HepG2 (cell line): ENCODE measurements around the gene STAT1. TPM values are rescaled to one million over a fixed set of nuclear protein-coding genes. Genes with fewer than 3 reads are reported as not detected.

ENCODE experiments used
- ATAC-seq: fragments of 200-7000 bp; cut with Tn5 transposase; 3 replicates; pipeline ENCODE4 v1.9.1; 2020; ENCODE audit warnings: mild to moderate bottlenecking, moderate library complexity
- BruUV-seq: library from RNA; stranded (reverse); fragments of 400-500 nt; replicated peaks from 2 replicates; lab custom pipeline; 2021; lab: Mats Ljungman, UMichigan
- CTCF ChIA-PET: fragments of 300-600 bp; formaldehyde crosslinking; extraction: SDS; loops from one replicate; lab custom pipeline; 2021; ENCODE audit warnings: low total read pairs, inconsistent platforms, low intra/inter-chr PET ratio; lab: Yijun Ruan, JAX
- POLR2A ChIA-PET: fragments of 350-600 bp; sonication (Branson Sonifier 250); formaldehyde crosslinking; loops from one replicate; lab custom pipeline; 2020; ENCODE audit warnings: antibody characterized with exemption, inconsistent platforms; lab: Yijun Ruan, JAX
- DNase-seq: peaks from one replicate; pipeline ENCODE4 v3.0.0-alpha.2; 2015; ENCODE audit warnings: low spot score
- FAIRE-seq: peaks from 3 replicates; lab custom pipeline; 2011; peaks lifted over from hg19 to GRCh38; lab: Jason Lieb, UNC
- H2AFZ ChIP-seq: one replicate; pipeline ENCODE4 v1.6.1; 2011; ENCODE audit warnings: low read length, inconsistent platforms
- H3K27ac ChIP-seq: fragments of 300-600 bp; 3 replicates; pipeline ENCODE4 v1.8.0; 2011; ENCODE audit warnings: mixed run types, mild to moderate bottlenecking, mixed read lengths, low read length, inconsistent platforms; ENCODE audit not compliant: insufficient read depth; ENCODE audit errors: extremely low read length
- H3K27me3 ChIP-seq, 2 experiments: fragments of 200-600 bp in 1 of 2; 2 replicates in 1 of 2; 3 replicates in 1 of 2; pipeline versions ENCODE4 v1.6.0 to v1.8.0; 2011; ENCODE audit warnings: low read length in 2 of 2, mild to moderate bottlenecking in 2 of 2, moderate library complexity in 2 of 2, inconsistent platforms in 1 of 2; ENCODE audit not compliant: insufficient read depth in 2 of 2, control insufficient read depth in 1 of 2
- H3K36me3 ChIP-seq, 2 experiments: fragments of 200-600 bp in 1 of 2; replicated peaks in 1 of 2; 2 replicates in 1 of 2; 3 replicates in 1 of 2; pipeline versions ENCODE4 v1.5.1 to v1.8.0; 2011; ENCODE audit warnings: low read length in 2 of 2, inconsistent platforms in 1 of 2; ENCODE audit not compliant: insufficient read depth in 2 of 2, control insufficient read depth in 1 of 2
- H3K4me1 ChIP-seq: 2 replicates; pipeline ENCODE4 v1.5.1; 2012; ENCODE audit warnings: low read length, inconsistent platforms; ENCODE audit not compliant: insufficient read depth
- H3K4me2 ChIP-seq: 2 replicates; pipeline ENCODE4 v1.6.0; 2011; ENCODE audit warnings: low read depth, low read length, inconsistent platforms
- H3K4me3 ChIP-seq, 3 experiments: fragments of 200-600 bp in 1 of 3; sonication (generic), shearing (Covaris generic) in 1 of 3; replicated peaks in 1 of 3; 2 replicates each; pipeline ENCODE4 v1.5.1; 2011 to 2016; ENCODE audit warnings: low read length in 3 of 3, inconsistent platforms in 2 of 3, low read depth in 2 of 3, mild to moderate bottlenecking in 2 of 3, control low read depth in 1 of 3, mixed read lengths in 1 of 3; ENCODE audit not compliant: insufficient read depth in 1 of 3
- H3K79me2 ChIP-seq: one replicate; pipeline ENCODE4 v1.6.1; 2011; ENCODE audit warnings: low read length, inconsistent platforms; ENCODE audit not compliant: insufficient read depth
- H3K9ac ChIP-seq: 2 replicates; pipeline ENCODE4 v1.6.0; 2011; ENCODE audit warnings: mild to moderate bottlenecking, low read depth, low read length, inconsistent platforms; ENCODE audit not compliant: insufficient read depth
- H3K9me3 ChIP-seq: 2 replicates; pipeline ENCODE4 v1.5.1; 2012; ENCODE audit warnings: mild to moderate bottlenecking, low read length
- H4K20me1 ChIP-seq: 2 replicates; pipeline ENCODE4 v1.6.0; 2011; ENCODE audit warnings: inconsistent platforms, mild to moderate bottlenecking, low read length, moderate library complexity; ENCODE audit not compliant: insufficient read depth
- ARID2 ChIP-seq: sonication (generic); formaldehyde crosslinking; IDR thresholded peaks from 2 replicates; pipeline ENCODE4 v1.8.1; 2022; ENCODE audit warnings: mild to moderate bottlenecking, missing genetic modification reagents, borderline replicate concordance
- CBX2 ChIP-seq, 2 experiments: fragments of 200-600 bp in 1 of 2; sonication (generic); formaldehyde crosslinking in 1 of 2; IDR thresholded peaks; 2 replicates each; pipeline versions ENCODE4 v1.7.0 to v1.8.1; 2018 to 2022; ENCODE audit warnings: low read depth in 2 of 2, low read length in 1 of 2, mild to moderate bottlenecking in 1 of 2, missing genetic modification reagents in 1 of 2
- CHCHD3 ChIP-seq: sonication (generic); formaldehyde crosslinking; IDR thresholded peaks from 2 replicates; pipeline ENCODE4 v1.8.0; 2022; ENCODE audit warnings: mild to moderate bottlenecking, missing genetic modification reagents, moderate library complexity
- DBP ChIP-seq: sonication (generic); formaldehyde crosslinking; IDR thresholded peaks from 2 replicates; pipeline ENCODE4 v1.4.0; 2020; ENCODE audit warnings: missing genetic modification reagents; ENCODE audit errors: not compliant biosample characterization
- ELF3 ChIP-seq: IDR thresholded peaks from 2 replicates; pipeline ENCODE4 v1.6.1; 2016; ENCODE audit warnings: missing genetic modification reagents, missing compliant biosample characterization
- FLYWCH1 ChIP-seq: sonication (generic); formaldehyde crosslinking; IDR thresholded peaks from 2 replicates; pipeline ENCODE4 v1.8.1; 2023; ENCODE audit warnings: mild to moderate bottlenecking, missing genetic modification reagents
- FOXK1 ChIP-seq: sonication (generic); formaldehyde crosslinking; IDR thresholded peaks from 2 replicates; pipeline ENCODE4 v1.4.0; 2020; ENCODE audit warnings: low read depth, missing genetic modification reagents, borderline replicate concordance
- ISX ChIP-seq: sonication (generic); formaldehyde crosslinking; conservative IDR thresholded peaks from 2 replicates; pipeline ENCODE4 v1.5.0; 2020; ENCODE audit warnings: missing genetic modification reagents
- JUNB ChIP-seq: sonication (generic); formaldehyde crosslinking; IDR thresholded peaks from 2 replicates; pipeline ENCODE4 v1.8.0; 2022; ENCODE audit warnings: missing genetic modification reagents, mild to moderate bottlenecking, borderline replicate concordance
- NR2F2 ChIP-seq: IDR thresholded peaks from 2 replicates; pipeline ENCODE4 v1.6.1; 2012; ENCODE audit warnings: low read depth, inconsistent platforms, borderline replicate concordance
- SMAD9 ChIP-seq: sonication (generic); formaldehyde crosslinking; IDR thresholded peaks from 2 replicates; pipeline ENCODE4 v1.5.1; 2020; ENCODE audit warnings: mild to moderate bottlenecking, missing genetic modification reagents
- SRSF1 ChIP-seq: fragments of 200-400 bp; formaldehyde crosslinking; optimal IDR thresholded peaks from 2 replicates; pipeline ENCODE3; 2017; ENCODE audit warnings: mild to moderate bottlenecking, low read depth, low read length, moderate library complexity
- STAG1 ChIP-seq: sonication (generic); formaldehyde crosslinking; IDR thresholded peaks from 2 replicates; pipeline ENCODE4 v1.4.0; 2020; ENCODE audit warnings: missing genetic modification reagents
- ZNF296 ChIP-seq: sonication (generic); formaldehyde crosslinking; conservative IDR thresholded peaks from 2 replicates; pipeline ENCODE4 v1.5.0; 2020; ENCODE audit warnings: mild to moderate bottlenecking, missing genetic modification reagents
- ZNF7 ChIP-seq: IDR thresholded peaks from 2 replicates; pipeline ENCODE4 v1.6.1; 2016; ENCODE audit warnings: missing biosample characterization, missing genetic modification reagents
- WGBS: methylation state at CpG from one replicate; pipeline ENCODE4 v1.1.6; 2017; ENCODE audit warnings: low lambda C conversion rate; 5-methylcytosine and 5-hydroxymethylcytosine counted together
- in situ Hi-C: cut with HindIII; loops from 2 replicates; pipeline ENCODE4 v1.10.0; 2017; ENCODE audit warnings: low pct_unique_long_range_greater_than_20kb; ENCODE audit not compliant: extremely low pct_ligation_motif_present
- intact Hi-C: fragments of 100-400 bp; cut with micrococcal nuclease; formaldehyde crosslinking; loops from one replicate; pipeline ENCODE4 v1.10.0; 2022; ENCODE audit not compliant: unreplicated experiment
- polyA plus RNA-seq, 8 experiments: library from polyadenylated mRNA; depleted of rRNA in 3 of 8; stranded (reverse) in 7 of 8; unstranded in 1 of 8; fragments of >200 nt; fragmentation: Illumina TruSeq in 4 of 8; extraction: Trizol in 4 of 8; gene quantifications; 2 replicates each; pipeline versions ENCODE4 v1.2.1 to v1.2.3, GENCODE V29; 2011 to 2016; ENCODE audit warnings: low read depth in 4 of 8, missing spikeins in 1 of 8, mixed read lengths in 1 of 8; ENCODE audit not compliant: insufficient read depth in 1 of 8
- total RNA-seq, 5 experiments: library from RNA; depleted of rRNA; stranded (reverse); fragments of >200 nt; fragmentation: Illumina TruSeq; extraction: Trizol; gene quantifications; 2 replicates each; pipeline ENCODE4 v1.2.3, GENCODE V29; 2016; ENCODE audit warnings: low read depth in 1 of 5
- TF ChIP-seq, protein P1 (sequence below): sonication (generic); formaldehyde crosslinking; IDR thresholded peaks from 2 replicates; pipeline ENCODE4 v1.4.0; 2020; ENCODE audit warnings: mild to moderate bottlenecking, missing genetic modification reagents
- TF ChIP-seq, protein P2 (sequence below): sonication (generic); formaldehyde crosslinking; IDR thresholded peaks from 2 replicates; pipeline ENCODE4 v1.4.0; 2020; ENCODE audit warnings: mild to moderate bottlenecking, missing genetic modification reagents

Gene STAT1
- total and polyA plus RNA-seq, 2 of the 13 experiments (the other 11 are each of a cell fraction or from before 2014, with no cell fraction given): 21.8 to 59.6 TPM

DNA sequence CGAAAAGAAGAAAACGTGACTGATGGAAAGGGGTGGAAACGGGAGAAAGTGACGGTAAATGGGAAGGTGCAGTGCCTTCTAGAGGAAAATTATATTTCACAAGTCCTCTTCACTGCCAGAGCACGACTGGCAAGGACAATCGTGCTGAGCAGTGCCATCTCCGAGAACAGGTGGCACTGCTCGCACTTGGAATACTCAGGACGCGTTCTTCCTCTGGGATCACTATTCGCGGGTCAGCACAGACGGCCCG lies 364 bp downstream of the STAT1 start:
- DNase-seq (no peak), ATAC-seq (no peak), FAIRE-seq (no peak)
- in situ Hi-C loops (no loop called here), intact Hi-C loops (loop anchor here (1.0 to 10.0 kb wide), 4 partner anchors 8 to 679 kb away; no protein-coding TSS in a partner anchor)
- peak overlapping the region; percentile 87 for H3K4me2 ChIP-seq
- WGBS: 1% methylated on average over 14 of the region's 14 CpGs
- POLR2A ChIA-PET: interaction anchor here (1.0 to 1.6 kb wide), 3 partner anchors 19 to 205 kb away, joined by 4 to 6 read pairs (median 6); no protein-coding TSS in a partner anchor
- H3K79me2 ChIP-seq: peaks cover 17% of the 10 kb centered on the region
- no peak overlapping the region for H2AFZ ChIP-seq
- H3K9me3 ChIP-seq: no peaks in the 10 kb centered on the region
- peak overlapping the region; percentile 81 to 92 (median 89) for H3K4me3 ChIP-seq
- no peaks in the 10 kb centered on the region for H4K20me1 ChIP-seq
- peaks cover 3 to 23% of the 10 kb centered on the region in 2 experiments; a peak in 3 of 5 replicates for H3K36me3 ChIP-seq
- peaks cover 35% of the 10 kb centered on the region for H3K4me1 ChIP-seq
- peak overlapping the region; percentile 80 for H3K9ac ChIP-seq
- BruUV-seq: no TSS peak
- H3K27me3 ChIP-seq: peaks cover 0 to 4% of the 10 kb centered on the region in 2 experiments; a peak in 1 of 5 replicates
- no peak for TF ChIP-seq SRSF1
- 0 out of 2 replicates have a peak, but pooled peaks have one; percentile 60 for TF ChIP-seq SMAD9 (CRISPR knock-in tag)
- TF ChIP-seq CHCHD3: no peak
- peak; percentile 34; the same call in 1 of the 2 replicates for TF ChIP-seq ZNF296 (CRISPR knock-in tag)
- TF ChIP-seq ARID2 (CRISPR knock-in tag): no peak
- TF ChIP-seq FOXK1 (CRISPR knock-in tag): no peak
- TF ChIP-seq ISX: no peak
- TF ChIP-seq JUNB (CRISPR knock-in tag): no peak
- TF ChIP-seq, protein P1, sequence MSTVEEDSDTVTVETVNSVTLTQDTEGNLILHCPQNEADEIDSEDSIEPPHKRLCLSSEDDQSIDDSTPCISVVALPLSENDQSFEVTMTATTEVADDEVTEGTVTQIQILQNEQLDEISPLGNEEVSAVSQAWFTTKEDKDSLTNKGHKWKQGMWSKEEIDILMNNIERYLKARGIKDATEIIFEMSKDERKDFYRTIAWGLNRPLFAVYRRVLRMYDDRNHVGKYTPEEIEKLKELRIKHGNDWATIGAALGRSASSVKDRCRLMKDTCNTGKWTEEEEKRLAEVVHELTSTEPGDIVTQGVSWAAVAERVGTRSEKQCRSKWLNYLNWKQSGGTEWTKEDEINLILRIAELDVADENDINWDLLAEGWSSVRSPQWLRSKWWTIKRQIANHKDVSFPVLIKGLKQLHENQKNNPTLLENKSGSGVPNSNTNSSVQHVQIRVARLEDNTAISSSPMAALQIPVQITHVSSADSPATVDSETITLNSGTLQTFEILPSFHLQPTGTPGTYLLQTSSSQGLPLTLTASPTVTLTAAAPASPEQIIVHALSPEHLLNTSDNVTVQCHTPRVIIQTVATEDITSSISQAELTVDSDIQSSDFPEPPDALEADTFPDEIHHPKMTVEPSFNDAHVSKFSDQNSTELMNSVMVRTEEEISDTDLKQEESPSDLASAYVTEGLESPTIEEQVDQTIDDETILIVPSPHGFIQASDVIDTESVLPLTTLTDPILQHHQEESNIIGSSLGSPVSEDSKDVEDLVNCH (CRISPR knock-in tag): 0 out of 2 replicates have a peak, but pooled peaks have one; percentile 22
- TF ChIP-seq, protein P2, sequence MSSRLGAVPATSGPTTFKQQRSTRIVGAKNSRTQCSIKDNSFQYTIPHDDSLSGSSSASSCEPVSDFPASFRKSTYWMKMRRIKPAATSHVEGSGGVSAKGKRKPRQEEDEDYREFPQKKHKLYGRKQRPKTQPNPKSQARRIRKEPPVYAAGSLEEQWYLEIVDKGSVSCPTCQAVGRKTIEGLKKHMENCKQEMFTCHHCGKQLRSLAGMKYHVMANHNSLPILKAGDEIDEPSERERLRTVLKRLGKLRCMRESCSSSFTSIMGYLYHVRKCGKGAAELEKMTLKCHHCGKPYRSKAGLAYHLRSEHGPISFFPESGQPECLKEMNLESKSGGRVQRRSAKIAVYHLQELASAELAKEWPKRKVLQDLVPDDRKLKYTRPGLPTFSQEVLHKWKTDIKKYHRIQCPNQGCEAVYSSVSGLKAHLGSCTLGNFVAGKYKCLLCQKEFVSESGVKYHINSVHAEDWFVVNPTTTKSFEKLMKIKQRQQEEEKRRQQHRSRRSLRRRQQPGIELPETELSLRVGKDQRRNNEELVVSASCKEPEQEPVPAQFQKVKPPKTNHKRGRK (CRISPR knock-in tag): peak; percentile 82; the same call in 1 of the 2 replicates
- TF ChIP-seq CBX2 (IDR thresholded peaks at IDR 0.05; ENCODE audit: low read depth, low read length): no peak
- TF ChIP-seq CBX2 (CRISPR knock-in tag; IDR thresholded peaks at IDR 0.05; ENCODE audit: low read depth): no peak
- TF ChIP-seq STAG1 (CRISPR knock-in tag): peak; percentile 4; the same call in 1 of the 2 replicates
- peak; percentile 70 for TF ChIP-seq ZNF7
- no peak for TF ChIP-seq DBP (CRISPR knock-in tag)
- TF ChIP-seq ELF3 (CRISPR knock-in tag): no peak
- TF ChIP-seq NR2F2: 0 out of 2 replicates have a peak, but pooled peaks have one; percentile 12
- TF ChIP-seq FLYWCH1: peak; percentile 41; the same call in 1 of the 2 replicates
- TF ChIP-seq, all 625 proteins: peak for 8
- H3K27ac ChIP-seq: peak overlapping the region; percentile 81
- CTCF ChIA-PET: no interaction called here
